Neuronal stem cell (in vitro differentiated cells): ENCODE data around the gene MAPK4.

Experiments used
- DNase-seq: peaks from one replicate; pipeline ENCODE4 v3.0.0-alpha.2; 2013; ENCODE audit warnings: low spot score
- H2AFZ ChIP-seq: one replicate; pipeline ENCODE4 v1.6.1; 2013; ENCODE audit warnings: mild to moderate bottlenecking, low read length, inconsistent platforms
- H2AK5ac ChIP-seq: 2 replicates; pipeline ENCODE4 v1.6.1; 2013; ENCODE audit warnings: low read depth, mild to moderate bottlenecking, inconsistent platforms, low read length, moderate library complexity, mixed read lengths
- H2BK120ac ChIP-seq: 2 replicates; pipeline ENCODE4 v1.6.1; 2013; ENCODE audit warnings: low read depth, mild to moderate bottlenecking, inconsistent platforms, low read length, moderate library complexity, mixed read lengths
- H2BK12ac ChIP-seq: one replicate; pipeline ENCODE4 v1.6.1; 2013; ENCODE audit warnings: low read length, inconsistent platforms
- H2BK15ac ChIP-seq: 2 replicates; pipeline ENCODE4 v1.6.1; 2013; ENCODE audit warnings: mild to moderate bottlenecking, low read length, inconsistent platforms, mixed read lengths
- H2BK5ac ChIP-seq: one replicate; pipeline ENCODE4 v1.6.1; 2013; ENCODE audit warnings: inconsistent platforms, mild to moderate bottlenecking, low read length, moderate library complexity
- H3K14ac ChIP-seq: one replicate; pipeline ENCODE4 v1.6.1; 2013; ENCODE audit warnings: low read length, inconsistent platforms
- H3K18ac ChIP-seq: 2 replicates; pipeline ENCODE4 v1.6.1; 2013; ENCODE audit warnings: low read length, inconsistent platforms
- H3K23ac ChIP-seq: 2 replicates; pipeline ENCODE4 v1.6.1; 2013; ENCODE audit warnings: low read depth, mild to moderate bottlenecking, mixed read lengths, low read length, inconsistent platforms; ENCODE audit not compliant: poor library complexity
- H3K27ac ChIP-seq: replicated peaks from 3 replicates; pipeline ENCODE4 v1.5.1; 2013; ENCODE audit warnings: low read length, inconsistent platforms
- H3K27me3 ChIP-seq, 3 experiments: 2 replicates each; pipeline ENCODE4 v1.6.1; 2013; ENCODE audit warnings: low read length in 3 of 3, mild to moderate bottlenecking in 2 of 3, inconsistent platforms in 1 of 3, low read depth in 1 of 3, mixed read lengths in 1 of 3, moderate library complexity in 1 of 3; ENCODE audit not compliant: control insufficient read depth in 3 of 3, insufficient read depth in 3 of 3
- H3K36me3 ChIP-seq, 2 donors: replicated peaks in 1 of 2; 2 replicates each; pipeline ENCODE4 v1.6.1; 2013; ENCODE audit warnings: low read length in 2 of 2; ENCODE audit not compliant: control insufficient read depth in 2 of 2, insufficient read depth in 2 of 2
- H3K4ac ChIP-seq: 2 replicates; pipeline ENCODE4 v1.6.1; 2013; ENCODE audit warnings: inconsistent platforms, mild to moderate bottlenecking, low read length, moderate library complexity
- H3K4me1 ChIP-seq, 2 donors: 1 replicate in 1 of 2; 2 replicates in 1 of 2; pipeline ENCODE4 v1.6.1; 2013; ENCODE audit warnings: low read length in 2 of 2, low read depth in 1 of 2; ENCODE audit not compliant: control insufficient read depth in 2 of 2, insufficient read depth in 1 of 2
- H3K4me2 ChIP-seq: one replicate; pipeline ENCODE4 v1.6.1; 2013; ENCODE audit warnings: mild to moderate bottlenecking, low read length, inconsistent platforms; ENCODE audit not compliant: insufficient read depth, poor library complexity, severe bottlenecking
- H3K4me3 ChIP-seq, 2 donors: 2 replicates each; pipeline ENCODE4 v1.5.1; 2013; ENCODE audit warnings: low read length in 2 of 2, mild to moderate bottlenecking in 2 of 2, inconsistent platforms in 1 of 2, moderate library complexity in 1 of 2
- H3K79me1 ChIP-seq: one replicate; pipeline ENCODE4 v1.6.1; 2013; ENCODE audit warnings: low read depth, mild to moderate bottlenecking, inconsistent platforms, low read length, moderate library complexity
- H3K9ac ChIP-seq: one replicate; pipeline ENCODE4 v1.6.1; 2013; ENCODE audit warnings: mild to moderate bottlenecking, low read depth, low read length, inconsistent platforms; ENCODE audit not compliant: poor library complexity
- H3K9me3 ChIP-seq, 2 donors: replicated peaks in 1 of 2; 2 replicates each; pipeline versions ENCODE3 to v1.6.1; 2013; ENCODE audit warnings: low read length in 2 of 2, mild to moderate bottlenecking in 2 of 2, inconsistent platforms in 1 of 2, low read depth in 1 of 2, mixed read lengths in 1 of 2, moderate library complexity in 1 of 2; ENCODE audit not compliant: control insufficient read depth in 2 of 2, insufficient read depth in 1 of 2
- H4K8ac ChIP-seq: one replicate; pipeline ENCODE4 v1.6.1; 2013; ENCODE audit warnings: low read depth, mild to moderate bottlenecking, inconsistent platforms, low read length, moderate library complexity
- H4K91ac ChIP-seq: one replicate; pipeline ENCODE4 v1.6.1; 2013; ENCODE audit warnings: low read length, low read depth, mild to moderate bottlenecking, inconsistent platforms; ENCODE audit not compliant: poor library complexity
- WGBS, 2 donors: extraction: QIAGEN DNeasy Blood & Tissue Kit; methylation state at CpG; one replicate each; pipeline ENCODE4 v1.1.7; 2013; ENCODE audit warnings: missing lambda C conversion rate in 2 of 2, mixed read lengths in 1 of 2; ENCODE audit not compliant: insufficient read length in 2 of 2, insufficient replicate concordance in 1 of 2; ENCODE audit errors: extremely low coverage in 2 of 2; 5-methylcytosine and 5-hydroxymethylcytosine counted together

Gene MAPK4

GRCh38 chr18:50729376-50729775 is 169.5 kb downstream of the MAPK4 start:
- no peak overlapping the region for H3K4me3 ChIP-seq
- DNase-seq, result no peak
- H3K4ac ChIP-seq, result no peak overlapping the region
- H3K23ac ChIP-seq, result no peak overlapping the region
- H3K27me3 ChIP-seq, result no peaks in the 10 kb centered on the region
- H3K36me3 ChIP-seq, result peaks cover 2 to 3% of the 10 kb centered on the region in 2 donors
- no peaks in the 10 kb centered on the region for H3K79me1 ChIP-seq
- no peak overlapping the region for H3K9ac ChIP-seq
- H2BK5ac ChIP-seq, result no peak overlapping the region
- H2AK5ac ChIP-seq, result no peak overlapping the region
- H3K4me2 ChIP-seq, result no peak overlapping the region
- no peak overlapping the region for H2BK15ac ChIP-seq
- H2BK120ac ChIP-seq, result no peak overlapping the region
- no peak overlapping the region for H3K18ac ChIP-seq
- no peak overlapping the region for H3K27ac ChIP-seq
- peaks cover 0 to 1% of the 10 kb centered on the region in 2 donors for H3K4me1 ChIP-seq
- H4K8ac ChIP-seq, result no peak overlapping the region
- no peaks in the 10 kb centered on the region for H3K9me3 ChIP-seq
- H3K14ac ChIP-seq, result no peak overlapping the region
- H2AFZ ChIP-seq, result no peak overlapping the region
- H4K91ac ChIP-seq, result no peak overlapping the region
- WGBS, 2 donors, result no CpG with 5 or more reads among the region's 46 CpGs
- H2BK12ac ChIP-seq, result no peak overlapping the region

- no peak overlapping the region for H3K9ac ChIP-seq
- no peak overlapping the region for H2AFZ ChIP-seq
- no peaks in the 10 kb centered on the region for H3K9me3 ChIP-seq
- peaks cover 0 to 1% of the 10 kb centered on the region in 2 donors for H3K4me1 ChIP-seq
- no peak overlapping the region for H2BK120ac ChIP-seq
- H2BK12ac ChIP-seq, result no peak overlapping the region
- H3K27ac ChIP-seq, result no peak overlapping the region
- DNase-seq, result no peak
- no peaks in the 10 kb centered on the region for H3K79me1 ChIP-seq
- WGBS, 2 donors, result no CpG with 5 or more reads among the region's 9 CpGs
- peaks cover 2 to 3% of the 10 kb centered on the region in 2 donors for H3K36me3 ChIP-seq
- H3K18ac ChIP-seq, result no peak overlapping the region
- no peak overlapping the region for H4K8ac ChIP-seq
- H4K91ac ChIP-seq, result no peak overlapping the region
- H3K4me3 ChIP-seq, result no peak overlapping the region
- no peak overlapping the region for H3K23ac ChIP-seq
- H3K4me2 ChIP-seq, result no peak overlapping the region
- no peak overlapping the region for H2BK15ac ChIP-seq
- no peaks in the 10 kb centered on the region for H3K27me3 ChIP-seq
- H2AK5ac ChIP-seq, result no peak overlapping the region
- no peak overlapping the region for H2BK5ac ChIP-seq
- H3K14ac ChIP-seq, result no peak overlapping the region
- H3K4ac ChIP-seq, result no peak overlapping the region
Observed at GRCh38 chr18:50729986-50730385, 170.1 kb downstream of the MAPK4 start.

GRCh38 chr18:50734342-50734741 is 174.5 kb downstream of the MAPK4 start:
- H2BK12ac ChIP-seq, result peak overlapping the region; percentile 36
- H3K9me3 ChIP-seq, result no peaks in the 10 kb centered on the region
- no peaks in the 10 kb centered on the region for H3K27me3 ChIP-seq
- WGBS, 2 donors, result no CpG with 5 or more reads among the region's 8 CpGs
- H3K79me1 ChIP-seq, result no peaks in the 10 kb centered on the region
- no peak overlapping the region for H2AFZ ChIP-seq
- peaks cover 0 to 3% of the 10 kb centered on the region in 2 donors for H3K4me1 ChIP-seq
- H4K91ac ChIP-seq, result no peak overlapping the region
- H3K14ac ChIP-seq, result peak overlapping the region; percentile 14
- no peak overlapping the region for H3K9ac ChIP-seq
- no peak overlapping the region for H2AK5ac ChIP-seq
- H3K27ac ChIP-seq, result no peak overlapping the region
- no peak overlapping the region for H3K23ac ChIP-seq
- no peak overlapping the region for H3K4me2 ChIP-seq
- no peak for DNase-seq
- no peak overlapping the region for H4K8ac ChIP-seq
- H3K4me3 ChIP-seq, result no peak overlapping the region
- no peak overlapping the region for H3K18ac ChIP-seq
- peaks cover 1 to 2% of the 10 kb centered on the region in 2 donors for H3K36me3 ChIP-seq
- no peak overlapping the region for H3K4ac ChIP-seq
- H2BK120ac ChIP-seq, result no peak overlapping the region
- no peak overlapping the region for H2BK15ac ChIP-seq
- no peak overlapping the region for H2BK5ac ChIP-seq

- Histone ChIP-seq H4K91ac (no peak overlapping the region), H3K36me3 (peaks cover 1 to 2% of the 10 kb centered on the region in 2 donors), H3K18ac (no peak overlapping the region), H2AK5ac (no peak overlapping the region), H3K9me3 (no peaks in the 10 kb centered on the region), H3K9ac (no peak overlapping the region), H3K4me2 (no peak overlapping the region), H3K4me1 (peaks cover 0 to 3% of the 10 kb centered on the region in 2 donors), H2BK12ac (no peak overlapping the region), H3K14ac (no peak overlapping the region), H2BK15ac (no peak overlapping the region), H2BK5ac (no peak overlapping the region), H4K8ac (no peak overlapping the region), H3K79me1 (no peaks in the 10 kb centered on the region), H3K4me3 (no peak overlapping the region), H3K4ac (no peak overlapping the region), H3K23ac (no peak overlapping the region), H3K27me3 (no peaks in the 10 kb centered on the region), H3K27ac (no peak overlapping the region), H2AFZ (no peak overlapping the region), H2BK120ac (no peak overlapping the region)
- no CpG with 5 or more reads among the region's 5 CpGs for WGBS, 2 donors
- DNase-seq, result no peak
Observed at GRCh38 chr18:50734886-50735285, 175.0 kb downstream of the MAPK4 start.
